H1 (cell line): ENCODE results near the gene ASPG. TPM values are rescaled to one million over a fixed set of nuclear protein-coding genes. Genes with fewer than 3 reads are reported as not detected.

Experiments used
- CEBPB ChIP-seq: IDR thresholded peaks from 2 replicates; pipeline ENCODE4 v1.6.1; 2012; ENCODE audit warnings: low read depth, low read length
- JUN ChIP-seq: IDR thresholded peaks from 2 replicates; pipeline ENCODE4 v1.6.1; 2011; ENCODE audit warnings: low read depth, mild to moderate bottlenecking, improper control_type of control experiment, low read length
- RBBP5 ChIP-seq: IDR thresholded peaks from 2 replicates; pipeline ENCODE4 v1.7.1; 2012; ENCODE audit warnings: low read depth, mild to moderate bottlenecking, inconsistent platforms, low read length, moderate library complexity, borderline replicate concordance
- RFX5 ChIP-seq: IDR thresholded peaks from 2 replicates; pipeline ENCODE4 v1.6.1; 2011; ENCODE audit warnings: low read depth, low read length, improper control_type of control experiment, borderline replicate concordance
- TAF1 ChIP-seq: IDR thresholded peaks from 2 replicates; pipeline ENCODE4 v1.6.1; 2011; ENCODE audit warnings: mild to moderate bottlenecking, low read depth, low read length
- YY1 ChIP-seq: IDR thresholded peaks from 2 replicates; pipeline ENCODE4 v1.6.1; 2011; ENCODE audit warnings: low read depth, mild to moderate bottlenecking, low read length
- polyA plus RNA-seq, 7 experiments: library from polyadenylated mRNA; depleted of rRNA in 3 of 7; stranded (reverse) in 5 of 7; unstranded in 2 of 7; fragments of >200 nt in 5 of 7; fragments of 200-250 nt in 2 of 7; gene quantifications; 1 replicate in 5 of 7; 2 replicates in 1 of 7; 4 replicates in 1 of 7; pipeline versions ENCODE4 v1.2.1 to v1.2.3, GENCODE V29; 2011 to 2013; ENCODE audit warnings: missing spikeins in 2 of 7, mixed read lengths in 2 of 7
- total RNA-seq: library from RNA; stranded (reverse); fragmentation: NEBNext Ultra II Directional; extraction: Animal tissue kit (Norgen Biotek cat#: 25700); gene quantifications from 2 replicates; pipeline ENCODE4 v1.2.1, GENCODE V29; 2021
- TF ChIP-seq, protein P1 (sequence below): IDR thresholded peaks from 2 replicates; pipeline ENCODE4 v1.6.1; 2011; ENCODE audit warnings: low read depth, mild to moderate bottlenecking, low read length; ENCODE audit not compliant: insufficient read depth

ASPG gene
- total and polyA plus RNA-seq, 2 of the 8 experiments (the other 6 are each of a cell fraction or from before 2014, with no cell fraction given): 0.34 to 0.59 TPM

DNA sequence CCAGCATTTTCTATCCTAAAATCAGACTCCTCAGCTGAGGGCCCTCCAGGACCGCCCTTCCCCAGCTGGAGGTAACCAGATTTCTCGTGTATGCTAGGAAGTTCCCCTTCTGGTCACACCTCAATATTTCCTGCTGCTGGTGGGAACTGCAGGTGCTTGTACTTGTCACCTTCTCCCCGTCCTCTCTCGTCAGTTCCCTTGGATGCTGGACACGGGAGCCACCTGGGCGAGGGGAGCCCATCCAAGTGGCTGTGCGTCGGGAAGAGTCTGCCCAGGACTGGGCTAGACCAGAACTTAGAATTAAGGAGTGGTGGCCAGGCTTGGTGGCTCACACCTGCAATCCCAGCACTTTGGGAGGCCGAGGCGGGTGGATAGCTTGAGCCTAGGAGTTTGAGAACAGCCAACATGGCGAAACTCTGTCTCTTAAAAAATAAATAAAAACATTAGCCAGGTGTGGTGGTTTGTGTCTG lies 29.7 kb downstream of the ASPG start (continued):
- TF ChIP-seq, protein P1, sequence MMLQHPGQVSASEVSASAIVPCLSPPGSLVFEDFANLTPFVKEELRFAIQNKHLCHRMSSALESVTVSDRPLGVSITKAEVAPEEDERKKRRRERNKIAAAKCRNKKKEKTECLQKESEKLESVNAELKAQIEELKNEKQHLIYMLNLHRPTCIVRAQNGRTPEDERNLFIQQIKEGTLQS: no peak
- TF ChIP-seq RBBP5 (no peak), JUN (no peak), RFX5 (no peak), CEBPB (no peak), TAF1 (no peak), YY1 (no peak)
- TF ChIP-seq, all 59 proteins: peak for 0
